Type B pancreatic cell (in vitro differentiated cells): ENCODE measurements around the gene DCP1B. TPM values are rescaled to one million over a fixed set of nuclear protein-coding genes. Genes with fewer than 3 reads are reported as not detected.

Experiments
- DNase-seq: peaks from one replicate; pipeline ENCODE4 v3.0.0; 2021; ENCODE audit warnings: mixed read lengths; ENCODE audit not compliant: unreplicated experiment; ENCODE audit errors: extremely low spot score
- H3K27ac Mint-ChIP-seq: 2 replicates; pipeline ENCODE4 v1.8.0; 2021; ENCODE audit warnings: mild to moderate bottlenecking, mixed read lengths
- H3K27me3 Mint-ChIP-seq: 2 replicates; pipeline ENCODE4 v1.8.0; 2021; ENCODE audit warnings: mixed read lengths
- H3K36me3 Mint-ChIP-seq: 2 replicates; pipeline ENCODE4 v1.8.0; 2021; ENCODE audit warnings: mixed read lengths
- H3K4me1 Mint-ChIP-seq: one replicate; pipeline ENCODE4 v1.8.0; 2021; ENCODE audit warnings: mixed read lengths; ENCODE audit not compliant: unreplicated experiment
- H3K4me3 Mint-ChIP-seq: 2 replicates; pipeline ENCODE4 v1.8.0; 2021; ENCODE audit warnings: mild to moderate bottlenecking, mixed read lengths
- H3K9me3 Mint-ChIP-seq: 2 replicates; pipeline ENCODE4 v1.8.0; 2021; ENCODE audit warnings: mixed read lengths
- CTCF ChIP-seq: fragments of 200-600 bp; sonication (generic); conservative IDR thresholded peaks from 2 replicates; pipeline ENCODE4 v1.5.0; 2021; ENCODE audit warnings: antibody characterized with exemption, mild to moderate bottlenecking
- total RNA-seq: library from RNA; stranded (reverse); gene quantifications from 2 replicates; pipeline ENCODE4 v1.2.1, GENCODE V29; 2021; ENCODE audit warnings: low replicate concordance

The DCP1B gene
- total RNA-seq, 1 donor from 2014 or later, result 22.3 TPM

- DNase-seq, result no peak
- Mint-ChIP-seq H3K36me3 (no peaks in the 10 kb centered on the region), H3K4me1 (peaks cover 14% of the 10 kb centered on the region)
Observed at GRCh38 chr12:1920436-1920835, 83.8 kb downstream of the DCP1B start.

GRCh38 chr12:1919763-1920162, 84.5 kb downstream of the DCP1B start:
- H3K27ac Mint-ChIP-seq, result no peak overlapping the region
- H3K4me1 Mint-ChIP-seq, result peaks cover 9% of the 10 kb centered on the region
- H3K36me3 Mint-ChIP-seq, result no peaks in the 10 kb centered on the region
- H3K9me3 Mint-ChIP-seq, result no peaks in the 10 kb centered on the region
- no peak for DNase-seq
- H3K4me3 Mint-ChIP-seq, result no peak overlapping the region
- H3K27me3 Mint-ChIP-seq, result peaks cover 25% of the 10 kb centered on the region
- no peak for TF ChIP-seq CTCF

More at GRCh38 chr12:1920436-1920835, 83.8 kb downstream of the DCP1B start:
- Mint-ChIP-seq H3K9me3 (no peaks in the 10 kb centered on the region), H3K27me3 (peaks cover 27% of the 10 kb centered on the region), H3K27ac (no peak overlapping the region), H3K4me3 (no peak overlapping the region)
- TF ChIP-seq CTCF, result no peak

- peaks cover 4% of the 10 kb centered on the region for H3K4me1 Mint-ChIP-seq
- H3K27me3 Mint-ChIP-seq, result peaks cover 20% of the 10 kb centered on the region
- no peak for TF ChIP-seq CTCF
- H3K4me3 Mint-ChIP-seq, result no peak overlapping the region
- H3K9me3 Mint-ChIP-seq, result no peaks in the 10 kb centered on the region
- DNase-seq, result no peak
- no peaks in the 10 kb centered on the region for H3K36me3 Mint-ChIP-seq
- H3K27ac Mint-ChIP-seq, result no peak overlapping the region
Observed at GRCh38 chr12:1919284-1919683, 85.0 kb downstream of the DCP1B start.

- no peak for DNase-seq
- H3K27ac Mint-ChIP-seq, result no peak overlapping the region
Observed at GRCh38 chr12:1918884-1919236, 85.4 kb downstream of the DCP1B start.

GRCh38 chr12:1918081-1918883, 86.0 kb downstream of the DCP1B start, which contains the start of gene CACNA2D4:
Gene CACNA2D4, minus strand, starts transcription at chr12:1918652. Its CDS starts 179 bp downstream, at chr12:1918473.
- Mint-ChIP-seq H3K9me3 (no peaks in the 10 kb centered on the region), H3K27me3 (peaks cover 16% of the 10 kb centered on the region), H3K27ac (no peak within 1 kb of the TSS), H3K4me3 (no peak within 1 kb of the TSS), H3K36me3 (no peaks in the 10 kb centered on the region), H3K4me1 (peaks cover 4% of the 10 kb centered on the region)
- DNase-seq, result no peak
- TF ChIP-seq CTCF, result no peak

More at GRCh38 chr12:1918884-1919236, 85.4 kb downstream of the DCP1B start:
- Mint-ChIP-seq H3K4me3 (no peak overlapping the region), H3K4me1 (peaks cover 4% of the 10 kb centered on the region), H3K27me3 (peaks cover 20% of the 10 kb centered on the region), H3K36me3 (no peaks in the 10 kb centered on the region), H3K9me3 (no peaks in the 10 kb centered on the region)
- TF ChIP-seq CTCF, result no peak
